ENCODE data around the gene QSOX2.

QSOX2 gene

GRCh38 chr9:136203408-136204144 lies 42.0 kb downstream of the QSOX2 start:
- no peak for DNase-seq (ENCODE audit: low read depth in 2 of 2)

- DNase-seq (ENCODE audit: low read depth in 2 of 2) = no peak
Observed at GRCh38 chr9:136202454-136203407, 42.9 kb downstream of the QSOX2 start.

GRCh38 chr9:136201609-136202453 lies 43.8 kb downstream of the QSOX2 start:
- DNase-seq (ENCODE audit: low read depth in 2 of 2) = no peak

- DNase-seq (ENCODE audit: low read depth in 2 of 2) = no peak
Observed at GRCh38 chr9:136201174-136201573, 44.4 kb downstream of the QSOX2 start.

- no peak for DNase-seq (ENCODE audit: low read depth in 2 of 2)
Observed at GRCh38 chr9:136200424-136200823, 45.2 kb downstream of the QSOX2 start.

GRCh38 chr9:136199391-136200288 lies 46.0 kb downstream of the QSOX2 start:
- DNase-seq (ENCODE audit: low read depth in 2 of 2) = no peak

- no peak for DNase-seq (ENCODE audit: low read depth in 2 of 2)
Observed at GRCh38 chr9:136198605-136199083, 47.0 kb downstream of the QSOX2 start.

DNA sequence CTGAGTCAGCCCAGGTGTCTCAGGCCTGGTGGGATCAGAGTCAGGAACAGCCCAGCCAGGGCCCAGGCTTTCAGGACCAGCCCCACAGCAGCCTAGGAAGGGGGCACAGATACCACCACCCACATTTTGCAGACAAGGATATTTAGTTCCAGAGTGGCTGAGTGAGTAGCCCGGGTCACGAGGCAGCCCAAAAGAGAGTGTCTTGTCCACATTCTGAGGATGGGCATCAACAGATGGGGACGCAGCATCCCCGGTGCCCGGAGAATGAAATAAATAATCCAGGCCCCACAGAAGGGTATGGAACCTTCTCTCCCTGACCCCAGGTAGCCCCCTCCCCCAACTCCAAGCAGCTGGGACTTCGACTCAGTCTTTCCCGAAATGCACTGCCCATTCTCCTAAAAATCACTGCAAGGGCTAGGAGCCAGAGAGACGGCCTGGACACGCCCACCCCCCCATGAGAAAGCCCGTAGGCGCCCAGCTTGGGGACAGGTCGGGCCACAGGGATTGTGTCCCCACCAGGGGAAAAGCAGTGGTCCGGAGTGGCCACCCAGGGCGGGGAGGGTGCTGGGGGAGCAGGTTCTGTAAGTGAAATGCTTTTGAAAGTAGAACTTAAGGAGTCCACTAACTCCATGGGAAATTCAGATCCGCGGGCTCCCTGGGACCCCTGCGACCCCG lies 47.5 kb downstream of the QSOX2 start:
- DNase-seq (ENCODE audit: low read depth in 2 of 2) = no peak

GRCh38 chr9:136197084-136197875 lies 48.3 kb downstream of the QSOX2 start:
- no peak for DNase-seq (ENCODE audit: low read depth in 2 of 2)

- no peak for DNase-seq (ENCODE audit: low read depth in 2 of 2)
Observed at GRCh38 chr9:136196404-136197083, 49.1 kb downstream of the QSOX2 start.

GRCh38 chr9:136194540-136194939 lies 51.1 kb downstream of the QSOX2 start:
- DNase-seq (ENCODE audit: low read depth in 2 of 2) = no peak

GRCh38 chr9:136193891-136194279 lies 51.7 kb downstream of the QSOX2 start:
- no peak for DNase-seq (ENCODE audit: low read depth in 2 of 2)

GRCh38 chr9:136193127-136193890 lies 52.3 kb downstream of the QSOX2 start:
- DNase-seq (ENCODE audit: low read depth in 2 of 2) = no peak

DNA sequence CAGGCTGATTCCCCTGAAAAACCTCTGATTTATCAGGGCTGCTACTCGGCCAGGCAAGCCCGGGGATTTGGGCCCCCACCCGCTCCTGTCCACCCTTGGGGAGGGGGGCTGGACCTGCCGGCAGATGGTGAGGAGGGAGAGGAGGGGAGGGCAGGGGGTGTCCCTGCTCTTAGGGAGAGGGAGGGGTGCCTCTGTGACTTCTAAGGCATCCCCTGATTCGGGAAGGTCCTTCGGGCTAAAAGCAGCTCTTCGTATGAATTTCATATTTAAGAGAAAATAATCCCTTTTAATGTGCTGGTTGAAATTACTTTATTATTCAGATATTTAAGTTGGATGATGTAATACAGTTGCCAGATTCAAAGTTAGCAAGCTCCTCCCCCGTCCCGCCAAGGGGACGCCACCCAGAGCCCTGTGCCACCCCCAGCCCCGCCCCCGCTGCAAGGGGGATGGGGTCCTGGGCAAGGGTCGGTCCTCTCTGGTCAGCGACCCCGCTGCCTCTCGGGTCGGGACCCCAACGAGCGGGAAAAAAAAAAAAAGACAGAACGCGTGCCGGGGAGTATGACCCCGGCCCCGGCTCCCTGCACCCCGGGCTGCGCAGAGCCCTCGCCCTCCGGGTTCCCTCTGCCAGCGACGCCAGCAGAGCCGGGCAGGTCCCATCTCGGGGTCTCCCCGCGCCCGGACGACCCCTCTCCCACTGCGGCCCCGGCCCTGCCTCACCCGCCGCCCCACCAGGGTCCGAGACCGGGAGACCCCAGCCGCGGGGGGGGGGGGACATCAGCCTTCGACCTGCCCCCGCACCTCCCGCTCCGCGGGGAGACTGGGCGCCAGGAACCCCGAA lies 53.1 kb downstream of the QSOX2 start:
- no peak for DNase-seq (ENCODE audit: low read depth in 2 of 2)

DNA sequence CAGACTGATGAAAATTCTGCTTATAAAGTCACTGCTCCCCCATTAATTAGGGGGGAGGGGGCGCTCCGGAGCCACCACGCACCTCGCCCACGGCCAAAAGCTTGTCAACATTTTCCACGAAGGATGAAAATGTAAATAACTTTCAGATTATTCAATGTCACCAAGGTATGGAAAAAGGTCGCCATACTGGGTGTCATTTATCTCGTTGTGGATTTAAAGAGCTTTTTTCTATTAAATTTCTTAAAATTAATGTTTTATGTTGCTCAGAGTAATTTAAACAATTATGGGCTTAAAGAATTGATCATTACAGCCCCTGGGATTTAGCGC lies 53.7 kb downstream of the QSOX2 start:
- DNase-seq (ENCODE audit: low read depth in 2 of 2) = no peak

GRCh38 chr9:136191099-136191959 lies 54.3 kb downstream of the QSOX2 start:
- no peak for DNase-seq (ENCODE audit: low read depth in 2 of 2)

Measured in fibroblast of skin of left quadriceps (primary cell).